Measurements from ENCODE around the gene MPV17L.

- no peak for TF ChIP-seq ELF1 (IDR thresholded peaks at IDR 0.05)
- TF ChIP-seq CTCF (IDR thresholded peaks at IDR 0.05): no peak
- no peak for TF ChIP-seq SIN3A (IDR thresholded peaks at IDR 0.05; ENCODE audit: borderline replicate concordance, low read depth, low read length)
- TF ChIP-seq CHD2 (IDR thresholded peaks at IDR 0.05; ENCODE audit: low read length, partially characterized antibody): no peak
Observed at GRCh38 chr16:15396948-15397594, 1.5 kb downstream of the MPV17L start.

Measured in SK-N-SH (cell line).